DMS153 treated with DMSO at 0.1 percent for 48 hours (cell line): ENCODE results near the gene APP.

Experiments
- DNase-seq: peaks from one replicate; lab custom pipeline; 2025; ENCODE audit not compliant: unreplicated experiment; lab: John Stamatoyannopoulos, UW

Gene APP

GRCh38 chr21:25910809-25911208, 259.8 kb downstream of the APP start:
- no peak for DNase-seq

- DNase-seq, result no peak
Observed at GRCh38 chr21:25909341-25909740, 261.2 kb downstream of the APP start.

- no peak for DNase-seq
Observed at GRCh38 chr21:25908495-25908894, 262.1 kb downstream of the APP start.

GRCh38 chr21:25907573-25908275, 262.8 kb downstream of the APP start:
- no peak for DNase-seq

GRCh38 chr21:25906587-25906986, 264.0 kb downstream of the APP start:
- DNase-seq, result no peak

GRCh38 chr21:25905126-25905525, 265.4 kb downstream of the APP start:
- no peak for DNase-seq

- DNase-seq, result no peak
Observed at GRCh38 chr21:25904044-25904695, 266.4 kb downstream of the APP start.

GRCh38 chr21:25903607-25904006, 267.0 kb downstream of the APP start:
- no peak for DNase-seq

GRCh38 chr21:25901330-25901979, 269.1 kb downstream of the APP start:
- no peak for DNase-seq

GRCh38 chr21:25898671-25899070, 271.9 kb downstream of the APP start:
- DNase-seq, result no peak

GRCh38 chr21:25897383-25897782, 273.2 kb downstream of the APP start:
- no peak for DNase-seq

- no peak for DNase-seq
Observed at GRCh38 chr21:25896501-25897056, 274.0 kb downstream of the APP start.

- DNase-seq, result no peak
Observed at GRCh38 chr21:25895565-25896205, 274.9 kb downstream of the APP start.

- no peak for DNase-seq
Observed at GRCh38 chr21:25893191-25893590, 277.4 kb downstream of the APP start.

GRCh38 chr21:25891596-25891995, 279.0 kb downstream of the APP start:
- no peak for DNase-seq

- no peak for DNase-seq
Observed at GRCh38 chr21:25890001-25890400, 280.6 kb downstream of the APP start.

GRCh38 chr21:25888711-25889110, 281.9 kb downstream of the APP start:
- no peak for DNase-seq

- no peak for DNase-seq
Observed at GRCh38 chr21:25887646-25888306, 282.8 kb downstream of the APP start.

GRCh38 chr21:25887166-25887565, 283.4 kb downstream of the APP start:
- DNase-seq, result no peak

GRCh38 chr21:25885880-25886279, 284.7 kb downstream of the APP start:
- no peak for DNase-seq

- DNase-seq, result no peak
Observed at GRCh38 chr21:25885405-25885804, 285.2 kb downstream of the APP start.
